Kidney (tissue), 14 donors: ENCODE measurements around the gene FMNL2. TPM values are rescaled to one million over a fixed set of nuclear protein-coding genes. Genes with fewer than 3 reads are reported as not detected.

Source experiments
- DNase-seq, 5 donors: peaks; one replicate each; pipeline ENCODE4 v3.0.0-alpha.2; 2013 to 2020
- FAIRE-seq: peaks from 2 replicates; lab custom pipeline; 2012; peaks lifted over from hg19 to GRCh38; lab: Jason Lieb, UNC
- H3K27ac ChIP-seq, 2 donors: one replicate each; pipeline ENCODE4 v1.7.0; 2013; ENCODE audit warnings: low read depth in 2 of 2, low read length in 2 of 2, inconsistent platforms in 1 of 2
- H3K27me3 ChIP-seq: one replicate; pipeline ENCODE4 v1.7.1; 2013; ENCODE audit warnings: low read length, inconsistent platforms; ENCODE audit not compliant: control insufficient read depth, insufficient read depth
- H3K36me3 ChIP-seq, 3 donors: one replicate each; pipeline versions ENCODE4 v1.7.0 to v1.7.1; 2013; ENCODE audit warnings: low read length in 3 of 3, control low read depth in 1 of 3, inconsistent platforms in 1 of 3; ENCODE audit not compliant: insufficient read depth in 3 of 3, control insufficient read depth in 2 of 3
- H3K4me1 ChIP-seq, 3 donors: one replicate each; pipeline versions ENCODE4 v1.7.0 to v1.7.1; 2013; ENCODE audit warnings: low read length in 3 of 3, inconsistent platforms in 1 of 3, low read depth in 1 of 3; ENCODE audit not compliant: control insufficient read depth in 2 of 3, insufficient read depth in 2 of 3
- H3K4me3 ChIP-seq, 3 donors: one replicate each; pipeline versions ENCODE4 v1.7.0 to v1.8.1; 2013; ENCODE audit warnings: low read length in 3 of 3, control low read depth in 1 of 3, inconsistent platforms in 1 of 3
- H3K9ac ChIP-seq, 3 donors: one replicate each; pipeline versions ENCODE4 v1.7.0 to v1.7.1; 2013; ENCODE audit warnings: low read length in 3 of 3, control low read depth in 1 of 3, inconsistent platforms in 1 of 3
- H3K9me3 ChIP-seq, 3 donors: one replicate each; pipeline versions ENCODE4 v1.7.0 to v1.7.1; 2013; ENCODE audit warnings: low read length in 3 of 3, control low read depth in 1 of 3, inconsistent platforms in 1 of 3; ENCODE audit not compliant: control insufficient read depth in 2 of 3, insufficient read depth in 1 of 3
- CTCF ChIP-seq: IDR thresholded peaks from 3 replicates; pipeline ENCODE4 v1.5.1; 2012; ENCODE audit warnings: mild to moderate bottlenecking, moderate library complexity, borderline replicate concordance; ENCODE audit not compliant: insufficient read depth; ENCODE audit errors: extremely low read depth
- intact Hi-C: fragments of 100-400 bp; cut with DNase I; formaldehyde crosslinking; loops from one replicate; pipeline ENCODE4 v1.11.1; 2022
- polyA plus RNA-seq: library from polyadenylated mRNA; stranded (reverse); fragments of 350-450 nt; fragmentation: Illumina TruSeq; extraction: RNeasy Lipid Tissue Mini Kit (QIAGEN cat#74804); gene quantifications from one replicate; pipeline ENCODE4 v1.2.3, GENCODE V29; 2014; ENCODE audit warnings: low read depth, low replicate concordance; ENCODE audit not compliant: insufficient read depth
- total RNA-seq: library from RNA; stranded (reverse); fragmentation: NEBNext Ultra II Directional; extraction: Animal tissue kit (Norgen Biotek cat#: 25700); gene quantifications from one replicate; pipeline ENCODE4 v1.2.1, GENCODE V29; 2021
- donor health status: control.
- donor health status: control.
- donor health status: control.
- donor health status: control.
- donor health status: control.
- donor health status: DM: yes; HTN: yes; CAD: no.
- donor health status: Normal renal cell carcinoma (clear cell type).

The FMNL2 gene
- total and polyA plus RNA-seq, 2 donors from 2014 or later, result 10.7 to 39.1 TPM

GRCh38 chr2:152629202-152629601 is 294.2 kb downstream of the FMNL2 start:
- intact Hi-C loops, result no loop called here
- H3K36me3 ChIP-seq, result peaks cover 0 to 32% (median 2%) of the 10 kb centered on the region in 3 donors

GRCh38 chr2:152630466-152630865 is 295.5 kb downstream of the FMNL2 start:
- Histone ChIP-seq H3K9me3 (no peaks in the 10 kb centered on the region), H3K36me3 (peaks cover 0 to 25% (median 2%) of the 10 kb centered on the region in 3 donors), H3K27me3 (no peaks in the 10 kb centered on the region), H3K4me1 (no peaks in the 10 kb centered on the region), H3K9ac (no peak overlapping the region), H3K4me3 (no peak overlapping the region), H3K27ac (no peak overlapping the region)
- intact Hi-C loops, result loop anchor here (10.0 kb wide), 1 partner anchor 596 kb away; no protein-coding TSS in a partner anchor
- TF ChIP-seq CTCF, result no peak
- no peak for FAIRE-seq
- DNase-seq, result peak in 3 of 5 donors; percentile 28 to 66 (median 61)

More at GRCh38 chr2:152629202-152629601, 294.2 kb downstream of the FMNL2 start:
- no peaks in the 10 kb centered on the region for H3K4me1 ChIP-seq
- H3K9me3 ChIP-seq, result no peaks in the 10 kb centered on the region
- no peak overlapping the region for H3K9ac ChIP-seq
- FAIRE-seq, result no peak
- no peak overlapping the region for H3K27ac ChIP-seq
- no peak for TF ChIP-seq CTCF
- no peak for DNase-seq
- H3K4me3 ChIP-seq, result no peak overlapping the region
- H3K27me3 ChIP-seq, result no peaks in the 10 kb centered on the region

- H3K36me3 ChIP-seq, result peaks cover 2 to 24% (median 2%) of the 10 kb centered on the region in 3 donors
- H3K4me3 ChIP-seq, result no peak overlapping the region
- no peak overlapping the region for H3K27ac ChIP-seq
- no peaks in the 10 kb centered on the region for H3K9me3 ChIP-seq
- DNase-seq, result no peak
- no peaks in the 10 kb centered on the region for H3K27me3 ChIP-seq
- intact Hi-C loops, result loop anchor here (10.0 kb wide), 1 partner anchor 598 kb away; no protein-coding TSS in a partner anchor
- H3K4me1 ChIP-seq, result peaks cover 0 to 3% (median 0%) of the 10 kb centered on the region in 3 donors
- no peak overlapping the region for H3K9ac ChIP-seq
- FAIRE-seq, result no peak
- TF ChIP-seq CTCF, result no peak
Measured at GRCh38 chr2:152632736-152633135, 297.8 kb downstream of the FMNL2 start.
